Heart right ventricle (tissue), 16 donors: ENCODE results near the gene HMCN2. TPM values are rescaled to one million over a fixed set of nuclear protein-coding genes. Genes with fewer than 3 reads are reported as not detected.

Experiments
- ATAC-seq, 8 donors: fragments of 200-7000 bp; cut with Tn5 transposase; one replicate each; pipeline ENCODE4 v1.9.1; 2020; ENCODE audit warnings: mild to moderate bottlenecking in 8 of 8, moderate library complexity in 8 of 8, moderate number of reproducible peaks in 1 of 8
- DNase-seq, 2 donors: peaks; one replicate each; pipeline ENCODE4 v3.0.0-alpha.2; 2020
- H3K27ac ChIP-seq, 10 donors: fragments of 200-600 bp; sonication (generic) in 2 of 10; one replicate each; pipeline versions ENCODE4 v1.5.0 to v1.8.0; 2020 to 2022; ENCODE audit warnings: mild to moderate bottlenecking in 3 of 10
- H3K27me3 ChIP-seq, 7 donors: fragments of 200-600 bp; one replicate each; pipeline ENCODE4 v1.8.0; 2021 to 2022; ENCODE audit warnings: mild to moderate bottlenecking in 2 of 7
- H3K36me3 ChIP-seq, 9 donors: fragments of 200-600 bp; sonication (generic) in 1 of 9; one replicate each; pipeline versions ENCODE4 v1.5.0 to v1.8.0; 2020 to 2022; ENCODE audit warnings: mild to moderate bottlenecking in 2 of 9
- H3K4me1 ChIP-seq, 9 donors: fragments of 200-600 bp; sonication (generic) in 1 of 9; one replicate each; pipeline versions ENCODE4 v1.5.0 to v1.8.0; 2020 to 2022; ENCODE audit warnings: mild to moderate bottlenecking in 4 of 9
- H3K4me3 ChIP-seq, 10 donors: fragments of 200-600 bp; sonication (generic) in 2 of 10; one replicate each; pipeline versions ENCODE4 v1.5.0 to v1.8.0; 2020 to 2022; ENCODE audit warnings: mild to moderate bottlenecking in 7 of 10, moderate library complexity in 2 of 10
- H3K9me3 ChIP-seq, 11 donors: fragments of 200-600 bp in 10 of 11; sonication (generic) in 2 of 11; one replicate each; pipeline versions ENCODE4 v1.5.0 to v1.8.0; 2013 to 2022; ENCODE audit warnings: mild to moderate bottlenecking in 2 of 11, control low read depth in 1 of 11, moderate library complexity in 1 of 11
- CTCF ChIP-seq, 9 donors: fragments of 200-600 bp; sonication (generic) in 2 of 9; IDR thresholded peaks; one replicate each; pipeline versions ENCODE4 v1.5.0 to v1.8.0; 2021 to 2022; ENCODE audit warnings: antibody characterized with exemption in 9 of 9, mild to moderate bottlenecking in 5 of 9, moderate library complexity in 1 of 9
- WGBS, 2 donors: extraction: QIAGEN DNeasy Blood & Tissue Kit; methylation state at CpG; one replicate each; pipeline ENCODE4 v1.1.7; 2013; ENCODE audit warnings: inconsistent platforms in 1 of 2; 5-methylcytosine and 5-hydroxymethylcytosine counted together
- intact Hi-C, 10 donors: fragments of 100-400 bp; cut with DNase I; formaldehyde crosslinking; loops; one replicate each; pipeline versions ENCODE4 v1.11.1 to v1.14.2; 2022
- polyA plus RNA-seq, 2 donors: library from polyadenylated mRNA; stranded (reverse); fragments of 200-250 nt; gene quantifications; one replicate each; pipeline ENCODE4 v1.2.3, GENCODE V29; 2013
- total RNA-seq, 10 donors: library from RNA; stranded (reverse); fragmentation: NEBNext Ultra II Directional in 3 of 10; extraction: Animal tissue kit (Norgen Biotek cat#: 25700) in 3 of 10; gene quantifications; one replicate each; pipeline versions ENCODE4 v1.2.1 to v1.2.4, GENCODE V29; 2021 to 2023
- donor health status: Arrhythmogenic right ventricular cardiomyopathy.
- donor health status: ischemic (EF 13 %, LVEDD 7.1; RV severe dilation, severe dysfunction).
- donor health status: healthy with polysubstance abuse.
- donor health status: DM: no; HTN: yes; CAD: no.
- donor health status: DM: no; HTN: no; CAD: no.
- donor health status: ischemic (EF 25% LVEDD 6.9; RV normal size, moderate dysfunction).
- donor health status: ischemic (EF 25% LVEDD 5.7; RV mildly dilated, moderate dysfunction).
- donor health status: healthy.
- donor health status: DM: yes; HTN: yes; CAD: no.
- donor health status: Ischemic cardiomyopathy.
- donor health status: ischemic (EF 35%, LVEDD 5.7; RV mildly dilated, moderate dysfunction).
- donor health status: nonischemic (EF 11% LVEDD 7.7; RV severe dilation, severe dysfunction).
- donor health status: DM: yes; HTN: yes; CAD: no.
- donor health status: PGD.
- donor health status: ischemic (EF 29% LVEDD 5.4; RV normal size, mild dysfunction).
- donor health status: nonischemic (EF 23%, LVEDD 6.1; RV moderate dilation, normal function).

HMCN2 gene
- total and polyA plus RNA-seq, 12 donors: 2.6 to 10.2 (median 4.9) TPM

GRCh38 chr9:130390986-130391385 is 125.4 kb downstream of the HMCN2 start:
- ATAC-seq (peak in 1 of 8 donors; percentile 4), DNase-seq (no peak)
- Histone ChIP-seq H3K36me3 (peaks cover 0 to 12% (median 0%) of the 10 kb centered on the region in 9 donors), H3K9me3 (no peaks in the 10 kb centered on the region), H3K4me1 (no peaks in the 10 kb centered on the region), H3K4me3 (no peak overlapping the region), H3K27me3 (no peaks in the 10 kb centered on the region), H3K27ac (no peak overlapping the region)
- no peak for TF ChIP-seq CTCF (IDR thresholded peaks at IDR 0.05)
- WGBS, 2 donors: 91 to 95% methylated on average over 23 to 27 of the region's 27 CpGs
- intact Hi-C loops: no loop called here

GRCh38 chr9:130391866-130392265 is 126.3 kb downstream of the HMCN2 start:
- Histone ChIP-seq H3K4me3 (no peak overlapping the region), H3K27me3 (no peaks in the 10 kb centered on the region), H3K36me3 (peaks cover 0 to 12% (median 0%) of the 10 kb centered on the region in 9 donors), H3K9me3 (no peaks in the 10 kb centered on the region), H3K27ac (no peak overlapping the region), H3K4me1 (no peaks in the 10 kb centered on the region)
- no peak for TF ChIP-seq CTCF (IDR thresholded peaks at IDR 0.05)
- WGBS, 2 donors: 90 to 92% methylated on average over 13 of the region's 13 CpGs
- intact Hi-C loops: no loop called here
- no peak for DNase-seq
- peak in 1 of 8 donors; percentile 17 for ATAC-seq

- no peak for DNase-seq
- H3K27ac ChIP-seq: no peak overlapping the region
- TF ChIP-seq CTCF (IDR thresholded peaks at IDR 0.05): no peak
- peaks cover 0 to 12% (median 0%) of the 10 kb centered on the region in 9 donors for H3K36me3 ChIP-seq
- no peaks in the 10 kb centered on the region for H3K27me3 ChIP-seq
- H3K4me3 ChIP-seq: no peak overlapping the region
- H3K9me3 ChIP-seq: no peaks in the 10 kb centered on the region
- H3K4me1 ChIP-seq: no peaks in the 10 kb centered on the region
- ATAC-seq: no peak
- intact Hi-C loops: no loop called here
- WGBS, 2 donors: 74 to 75% methylated on average over 16 of the region's 16 CpGs
Measured at GRCh38 chr9:130393681-130394071, 128.1 kb downstream of the HMCN2 start.

- WGBS, 2 donors: 94 to 95% methylated on average over 11 of the region's 11 CpGs
- H3K36me3 ChIP-seq: peaks cover 0 to 10% (median 0%) of the 10 kb centered on the region in 9 donors
- no peak for TF ChIP-seq CTCF (IDR thresholded peaks at IDR 0.05)
- H3K4me3 ChIP-seq: no peak overlapping the region
- no peak for DNase-seq
- intact Hi-C loops: no loop called here
- H3K9me3 ChIP-seq: no peaks in the 10 kb centered on the region
- H3K4me1 ChIP-seq: no peaks in the 10 kb centered on the region
- no peaks in the 10 kb centered on the region for H3K27me3 ChIP-seq
- no peak for ATAC-seq
- H3K27ac ChIP-seq: no peak overlapping the region
Measured at GRCh38 chr9:130394320-130394719, 128.8 kb downstream of the HMCN2 start.
